Left renal pelvis (tissue), 4 donors: Measurements from ENCODE around the gene CGB1. TPM values are rescaled to one million over a fixed set of nuclear protein-coding genes. Genes with fewer than 3 reads are reported as not detected.
"Not testable (repeated sequence)": the region's sequence is repeated elsewhere in the genome, so short reads cannot be mapped to it uniquely, and the experiment has no call there.

Experiments
- DNase-seq, 4 donors: peaks; one replicate each; pipeline ENCODE4 v3.0.0-alpha.2; 2013; ENCODE audit warnings: low read depth in 4 of 4, low spot score in 3 of 4
- polyA plus RNA-seq, 4 donors: library from polyadenylated mRNA; unstranded; fragments of 120-200 nt; gene quantifications; one replicate each; pipeline ENCODE4 v1.2.1, GENCODE V29; 2013; ENCODE audit not compliant: insufficient read length in 4 of 4

The CGB1 gene
- polyA plus RNA-seq, 4 donors, result not detected

DNA sequence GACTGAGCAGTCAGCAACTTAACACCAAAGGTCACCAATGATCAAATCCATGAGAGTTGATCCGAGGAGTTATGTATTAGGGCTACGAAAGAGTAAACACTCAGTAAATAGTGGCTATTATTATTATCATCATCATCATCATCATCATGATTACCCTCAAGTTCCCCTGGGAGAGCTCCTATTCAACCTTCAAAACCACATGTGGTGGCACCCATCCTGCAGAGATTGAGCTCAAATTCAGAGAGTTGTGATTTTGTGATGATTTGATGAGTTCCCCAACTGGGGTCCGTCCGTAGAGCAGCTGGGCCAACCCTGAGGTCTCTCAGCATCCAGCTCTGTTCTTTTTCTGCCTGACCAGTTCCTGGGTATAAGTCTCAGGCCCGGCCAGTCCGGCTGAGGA, 11.6 kb downstream of the CGB1 start:
- not testable (repeated sequence) for DNase-seq

DNA sequence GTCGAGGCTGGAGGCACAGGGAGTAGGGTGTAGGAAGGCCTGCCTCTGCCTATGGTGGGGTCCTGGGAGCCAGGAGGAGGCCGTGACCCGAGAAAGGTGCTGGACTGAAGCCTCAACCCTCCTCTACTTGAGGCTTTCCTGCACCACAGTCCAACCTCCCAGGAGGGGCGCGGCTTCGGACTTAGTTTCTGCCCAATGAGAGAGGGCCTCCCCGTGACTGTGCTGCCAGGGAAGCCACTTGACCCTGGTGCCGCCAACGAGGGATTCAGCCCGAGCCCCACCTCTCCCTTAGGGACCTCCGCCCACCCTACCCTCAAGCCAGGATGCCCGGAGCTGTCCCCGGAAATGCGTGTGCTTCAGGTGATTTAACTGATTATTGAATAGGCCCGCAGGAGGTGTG, 12.5 kb downstream of the CGB1 start, which contains the start of gene CGB3:
TSS of gene CGB3 (minus strand) at position 101 of the 400 bp plus-strand sequence. CDS start 362 bp downstream, outside the sequence.
- not testable (repeated sequence) for DNase-seq

DNA sequence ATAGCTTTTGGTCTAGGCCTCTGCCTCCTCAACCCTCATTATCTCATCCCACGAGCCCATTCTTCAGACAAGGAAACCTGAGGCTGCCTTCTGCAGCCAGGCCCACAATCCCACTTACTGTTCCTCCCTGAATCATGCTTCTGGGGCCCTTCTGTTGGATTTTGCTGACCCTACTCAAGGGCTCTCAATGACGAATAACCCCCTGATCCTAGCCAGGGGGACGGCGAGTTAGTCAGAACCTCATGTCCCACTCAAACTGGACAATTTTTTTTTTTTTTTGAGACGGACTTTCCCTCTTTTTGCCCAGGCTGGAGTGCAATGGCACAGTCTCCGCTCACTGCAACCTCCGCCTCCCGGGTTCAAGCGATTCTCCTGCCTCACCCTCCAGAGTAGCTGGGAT, 14.6 kb downstream of the CGB1 start:
- DNase-seq, result no peak

DNA sequence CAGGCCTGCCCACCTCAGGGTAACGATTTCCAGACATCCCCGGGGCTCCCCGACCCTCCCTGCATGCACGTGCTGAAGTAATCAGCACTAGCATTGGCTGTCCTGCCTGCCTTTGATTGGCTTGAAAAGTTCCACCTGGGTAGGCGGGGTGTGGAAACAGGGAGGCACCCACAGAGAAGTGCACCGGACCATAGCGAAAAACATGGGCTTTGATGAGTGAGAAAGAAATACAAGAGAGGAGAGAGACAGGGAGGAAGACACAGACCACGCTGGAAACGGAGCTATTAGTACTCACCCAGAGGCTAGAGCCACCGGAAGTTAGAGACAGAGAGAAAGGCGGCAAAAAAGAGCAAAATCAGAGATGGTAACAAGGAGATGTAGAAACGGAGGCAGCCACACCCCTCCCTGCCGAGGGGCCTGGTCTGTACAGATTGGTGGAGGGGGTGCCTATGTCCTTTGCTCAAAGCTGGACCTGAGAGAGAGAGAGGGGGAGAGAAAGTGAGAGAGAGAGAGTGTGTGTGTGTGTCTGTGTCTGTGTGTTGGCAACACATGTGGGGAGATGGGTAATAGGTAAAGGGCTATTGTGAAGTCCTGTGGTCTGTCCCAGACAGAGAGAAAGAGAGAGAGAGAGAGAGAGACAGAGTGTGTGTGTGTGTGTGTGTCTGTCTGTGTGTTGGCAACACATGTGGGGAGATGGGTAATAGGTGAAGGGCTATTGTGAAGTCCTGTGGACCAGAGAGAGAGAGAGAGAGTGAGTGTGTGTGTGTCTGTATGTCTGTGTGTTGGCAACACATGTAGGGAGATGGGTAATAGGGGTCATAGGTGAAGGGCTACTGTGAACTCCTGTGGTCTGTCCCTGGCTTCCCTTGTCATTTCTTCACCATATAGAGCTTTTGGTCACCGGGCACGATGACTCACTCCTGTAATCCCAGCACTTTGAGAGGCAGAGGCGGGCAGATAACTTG, 15.5 kb downstream of the CGB1 start:
- DNase-seq, result no peak

DNA sequence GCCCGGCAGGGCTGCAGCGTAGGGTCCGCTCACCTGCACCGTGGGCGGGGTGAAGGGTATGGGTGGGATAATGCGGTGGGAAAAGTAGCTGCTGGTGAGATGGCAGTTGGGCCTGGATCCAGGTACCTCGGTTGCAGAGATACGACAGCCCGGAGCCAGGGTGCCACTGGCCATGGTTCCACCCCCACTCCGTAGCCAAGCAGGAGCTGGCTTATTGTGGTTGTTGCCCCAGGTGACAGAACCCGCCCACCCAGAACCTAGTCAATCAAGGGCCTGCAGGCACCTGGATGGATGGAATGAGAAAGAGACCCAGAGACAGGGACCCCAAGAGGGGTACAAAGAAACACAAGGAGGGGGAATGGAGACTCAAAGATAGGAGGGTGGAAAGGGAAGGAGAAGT, 16.4 kb downstream of the CGB1 start:
- DNase-seq, result no peak

DNA sequence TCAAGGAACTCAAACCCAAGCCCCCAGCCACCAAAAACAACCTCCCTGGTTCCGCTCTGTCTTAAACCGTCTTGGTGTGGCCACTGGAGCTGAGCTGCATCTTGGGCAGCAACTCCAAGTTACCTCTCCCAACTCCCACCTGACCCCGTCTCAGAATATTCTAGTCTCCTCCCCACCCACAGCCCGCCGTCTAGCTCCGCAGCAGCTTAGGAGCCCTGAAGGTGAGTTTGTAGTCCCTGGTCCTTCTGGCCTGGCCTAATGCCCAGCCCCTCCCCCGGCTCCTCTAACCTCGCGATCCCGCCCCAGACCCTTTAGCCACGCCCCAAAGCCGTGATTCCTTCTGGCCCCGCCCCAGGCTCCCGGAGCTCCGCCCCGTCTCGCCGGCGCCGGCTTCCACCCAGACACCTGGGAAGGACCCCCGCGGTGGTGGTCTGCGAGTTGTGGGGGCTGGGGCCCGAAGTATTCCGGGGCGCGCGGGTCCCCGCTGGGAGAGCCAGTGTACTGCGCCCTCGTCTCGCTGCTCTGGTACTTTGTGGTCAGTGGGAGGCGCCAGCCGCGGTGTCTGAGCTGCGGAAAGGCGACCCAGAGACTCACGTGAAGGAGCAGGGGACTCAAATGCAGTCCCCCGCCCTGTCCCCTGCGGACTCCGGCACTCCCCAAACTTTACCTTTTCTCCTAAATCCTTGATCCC, 17.3 kb downstream of the CGB1 start:
- no peak for DNase-seq

DNA sequence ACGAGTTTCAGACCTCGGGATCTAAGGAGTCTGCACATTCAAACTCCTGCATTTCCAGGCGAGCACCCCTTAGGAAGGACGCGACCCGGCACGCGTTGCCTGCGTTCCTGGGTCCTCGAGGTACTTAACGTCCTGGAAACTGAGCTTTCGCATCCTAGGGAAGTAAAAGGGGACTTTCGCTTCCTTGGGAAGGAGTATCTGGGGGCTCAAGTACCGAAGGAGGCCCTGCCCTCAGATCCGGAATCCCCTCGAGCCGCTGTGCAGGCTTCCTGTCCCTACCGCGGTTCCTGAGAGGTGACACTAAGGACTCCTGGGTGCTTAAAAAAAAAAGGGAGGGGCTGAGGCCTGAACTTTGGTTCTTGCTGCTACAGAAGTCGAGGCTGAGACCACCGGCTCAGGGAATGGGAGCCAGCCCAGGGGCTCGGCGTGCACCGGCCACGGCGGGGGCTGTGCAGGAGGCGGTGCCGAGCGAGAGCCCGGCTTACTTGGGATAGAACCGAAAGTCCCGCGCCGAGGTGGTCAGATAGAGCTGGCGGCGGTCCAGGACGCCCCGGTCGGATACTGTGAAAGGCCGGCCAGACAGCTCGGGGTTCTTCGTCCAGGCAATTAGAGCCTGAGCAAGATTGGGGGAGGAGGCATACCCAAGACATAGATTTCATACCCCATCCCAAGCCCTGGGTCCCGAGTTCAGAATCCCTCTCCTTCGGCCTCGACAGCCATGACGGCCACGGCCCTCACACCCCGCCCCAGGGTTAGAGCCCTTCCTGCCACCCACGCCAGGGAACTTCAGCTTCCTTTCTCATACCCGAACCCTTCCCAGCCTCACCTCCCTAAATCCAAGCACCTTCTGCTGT, 18.1 kb downstream of the CGB1 start:
- DNase-seq, result not testable (repeated sequence)

DNA sequence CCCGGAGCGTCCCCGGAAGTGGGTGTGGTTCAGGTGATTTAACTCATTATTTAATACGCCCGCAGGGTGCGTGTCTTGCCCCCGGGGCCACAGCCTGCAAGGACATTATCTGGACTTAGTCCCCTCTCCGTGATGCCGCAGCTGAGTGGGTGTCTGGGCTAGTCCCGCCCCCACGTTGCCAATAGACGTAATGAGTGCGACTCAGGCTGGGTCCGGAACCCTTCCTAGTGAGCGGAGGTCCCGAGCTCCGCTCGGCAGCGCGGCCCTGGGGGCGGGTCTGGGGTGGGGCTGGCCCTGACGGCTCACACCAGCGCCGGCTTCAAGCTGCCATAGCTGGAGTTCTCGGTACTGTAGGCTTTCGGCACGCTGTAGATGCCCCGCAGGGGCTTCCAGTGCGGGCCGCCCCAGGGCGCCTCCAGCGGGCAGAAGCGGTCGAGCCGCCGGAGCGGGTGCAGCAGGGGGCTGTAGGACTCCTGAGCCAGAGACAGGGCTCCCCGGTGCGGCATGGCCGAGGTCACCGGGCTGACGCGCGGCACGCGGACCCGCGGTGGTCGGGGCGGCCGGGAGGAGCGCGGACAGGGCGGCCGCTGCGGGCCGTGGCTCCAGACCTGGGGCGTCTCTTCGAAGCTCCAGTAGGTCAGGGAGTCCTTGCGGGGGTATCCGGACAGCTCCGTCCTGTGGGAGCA, 18.9 kb downstream of the CGB1 start:
- DNase-seq, result no peak

DNA sequence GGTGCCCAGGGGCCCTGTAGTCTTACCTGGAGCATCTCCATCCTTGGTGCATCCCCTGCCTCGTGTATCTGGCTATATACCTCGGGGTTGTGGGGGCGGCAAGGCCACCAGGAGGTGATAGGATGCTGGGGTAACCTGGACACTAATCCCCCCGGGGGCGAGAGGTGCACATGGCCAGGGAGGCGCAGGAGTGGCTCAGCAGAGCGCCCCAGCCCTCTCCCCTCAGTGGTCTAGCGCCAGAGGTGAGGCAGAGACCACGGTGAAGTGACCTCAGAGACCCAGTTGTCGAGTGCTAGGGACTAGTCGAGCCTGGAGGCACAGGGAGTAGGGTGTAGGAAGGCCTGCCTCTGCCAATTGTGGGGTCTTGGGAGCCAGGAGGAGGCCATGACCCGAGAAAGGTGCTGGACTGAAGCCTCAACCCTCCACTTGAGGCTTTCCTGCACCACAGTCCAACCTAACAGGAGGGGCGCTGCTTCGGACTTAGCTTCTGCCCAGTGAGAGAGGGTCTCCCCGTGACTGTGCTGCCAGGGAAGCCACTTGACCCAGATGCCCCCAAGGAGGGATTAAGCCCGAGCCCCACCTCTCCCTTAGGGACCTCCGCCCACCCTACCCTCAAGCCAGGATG, 19.5 kb downstream of the CGB1 start, which contains the start of gene LHB:
TSS of gene LHB (minus strand) at position 51 of the 625 bp plus-strand sequence. CDS start at position 41, 10 bp downstream.
- no peak for DNase-seq

DNA sequence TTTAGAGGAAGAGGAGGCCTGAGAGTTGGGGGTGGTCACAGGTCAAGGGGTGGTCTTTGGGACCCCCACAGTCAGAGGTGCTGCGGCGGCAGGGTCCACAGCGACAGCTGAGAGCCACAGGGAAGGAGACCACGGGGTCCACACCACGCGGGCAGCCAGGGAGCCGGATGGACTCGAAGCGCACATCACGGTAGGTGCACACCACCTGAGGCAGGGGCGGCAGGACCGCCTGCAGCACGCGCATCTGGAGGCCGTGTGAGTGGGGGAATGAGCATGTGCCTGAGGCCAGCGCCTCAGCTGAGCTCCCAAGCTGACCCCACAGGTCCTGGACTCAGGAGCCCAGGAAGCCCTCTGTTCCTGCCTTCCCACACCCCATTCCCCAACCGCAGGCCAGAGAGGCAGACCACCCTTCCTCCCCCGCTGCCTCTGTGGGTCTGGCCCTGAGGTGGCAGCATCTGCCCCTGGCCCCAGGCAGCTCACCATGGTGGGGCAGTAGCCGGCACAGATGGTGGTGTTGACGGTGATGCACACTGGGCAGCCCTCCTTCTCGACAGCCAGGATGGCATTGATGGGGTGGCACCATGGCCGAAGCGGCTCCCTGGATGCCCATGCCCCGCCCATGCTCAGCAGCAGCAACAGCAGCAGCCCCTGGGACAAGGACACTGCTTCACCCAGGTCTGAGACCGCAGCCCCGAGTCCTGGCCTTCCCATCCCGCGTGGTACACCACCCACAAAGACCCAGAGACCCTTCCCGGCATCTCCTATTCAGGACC, 20.4 kb downstream of the CGB1 start:
- DNase-seq, result no peak

DNA sequence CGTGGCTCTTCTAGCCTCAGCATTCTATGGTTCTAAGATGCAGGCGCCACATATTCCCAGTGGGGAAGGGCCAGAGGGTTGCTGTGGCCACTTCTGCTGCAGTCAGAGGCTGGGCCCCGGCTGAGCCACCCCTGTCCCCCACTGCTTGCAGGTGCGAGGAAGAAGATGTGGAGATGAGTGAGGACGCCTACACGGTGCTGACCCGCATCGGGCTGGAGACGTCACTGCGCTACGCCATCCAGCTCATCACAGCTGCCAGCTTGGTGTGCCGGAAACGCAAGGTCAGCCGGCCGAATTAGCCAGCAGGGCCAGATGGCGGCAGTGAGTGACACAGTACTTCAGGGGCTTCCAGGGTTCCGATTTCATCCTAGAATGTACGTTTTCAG, 21.8 kb downstream of the CGB1 start:
- no peak for DNase-seq

DNA sequence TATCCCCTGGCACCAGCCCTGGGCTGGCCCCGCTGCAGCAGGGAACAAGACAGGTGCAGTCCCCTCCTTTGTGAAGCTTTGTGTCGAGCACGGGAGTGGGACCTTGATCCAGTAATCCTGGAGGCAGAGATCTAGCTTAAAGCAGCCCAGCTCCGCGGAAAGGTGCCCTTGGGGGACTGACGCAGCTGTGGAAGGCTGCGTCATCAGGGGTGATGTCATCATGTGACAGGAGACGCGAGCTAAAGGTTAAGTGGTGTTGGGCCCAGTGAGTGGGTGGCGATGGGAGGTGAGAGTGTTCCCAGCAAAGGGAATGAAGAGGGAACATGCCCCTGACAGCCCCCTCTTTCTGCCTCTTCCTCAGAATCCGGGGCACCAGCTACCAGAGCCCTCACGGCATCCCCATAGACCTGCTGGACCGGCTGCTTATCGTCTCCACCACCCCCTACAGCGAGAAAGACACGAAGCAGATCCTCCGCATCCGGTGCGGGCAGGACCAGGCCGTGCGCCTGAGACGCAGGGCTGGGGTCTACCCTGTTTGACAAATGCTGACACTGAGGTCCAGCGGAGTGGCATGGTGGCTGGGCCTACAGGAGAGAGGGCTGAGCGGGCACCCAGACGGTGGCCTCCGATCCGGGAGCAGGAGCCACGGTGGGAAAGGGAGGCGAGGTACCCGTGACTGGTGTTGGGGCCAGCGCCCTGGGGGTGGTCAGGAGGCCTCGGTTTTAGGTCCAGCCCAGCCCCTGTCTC, 22.4 kb downstream of the CGB1 start:
- no peak for DNase-seq

DNA sequence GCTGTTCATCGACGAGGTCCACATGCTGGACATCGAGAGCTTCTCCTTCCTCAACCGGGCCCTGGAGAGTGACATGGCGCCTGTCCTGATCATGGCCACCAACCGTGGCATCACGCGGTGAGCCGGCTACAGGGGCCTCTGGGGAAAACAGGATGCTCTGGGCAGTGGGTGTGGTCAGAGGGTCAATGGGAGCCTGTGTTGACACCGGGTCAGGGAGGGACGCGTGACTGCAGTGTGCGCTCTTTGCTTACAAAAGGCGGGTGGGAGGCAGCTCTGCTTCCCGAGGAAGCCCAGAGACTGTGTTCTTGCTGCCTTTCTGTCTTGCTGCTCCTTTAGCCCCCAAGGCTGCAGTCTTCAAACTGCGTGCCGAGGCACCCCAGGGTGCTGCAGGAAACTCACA, 25.5 kb downstream of the CGB1 start:
- DNase-seq, result no peak

DNA sequence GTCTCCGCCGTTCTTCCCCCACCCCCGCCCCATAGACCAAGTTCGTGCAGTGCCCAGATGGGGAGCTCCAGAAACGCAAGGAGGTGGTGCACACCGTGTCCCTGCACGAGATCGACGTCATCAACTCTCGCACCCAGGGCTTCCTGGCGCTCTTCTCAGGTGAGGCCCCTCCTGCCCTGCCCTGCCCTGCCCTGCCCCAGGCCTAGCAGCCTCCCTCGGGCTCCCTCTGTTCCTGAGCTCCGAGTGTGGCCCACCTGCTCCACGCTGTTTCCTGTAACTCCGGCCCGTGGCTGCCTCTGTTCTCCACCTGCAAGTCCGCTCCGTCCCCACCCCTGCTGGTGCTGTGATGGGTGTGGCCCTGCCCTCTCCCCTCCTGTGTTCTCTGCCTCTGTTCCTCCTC, 26.2 kb downstream of the CGB1 start:
- DNase-seq, result no peak

DNA sequence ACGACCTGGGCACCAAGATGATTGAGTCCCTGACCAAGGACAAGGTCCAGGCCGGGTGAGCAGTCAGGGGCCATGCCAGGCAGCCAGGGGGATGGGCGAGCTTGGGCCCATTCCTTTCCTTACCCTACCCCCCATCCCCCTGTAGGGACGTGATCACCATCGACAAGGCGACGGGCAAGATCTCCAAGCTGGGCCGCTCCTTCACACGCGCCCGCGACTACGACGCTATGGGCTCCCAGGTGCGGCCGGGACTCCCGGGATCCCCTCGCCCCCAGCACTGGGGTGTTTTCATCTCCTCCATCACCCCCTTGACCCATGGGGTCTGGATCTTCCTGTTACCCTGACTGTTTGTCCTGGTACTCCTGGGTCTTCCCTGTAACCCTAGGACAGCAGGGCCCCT, 26.9 kb downstream of the CGB1 start:
- no peak for DNase-seq

DNA sequence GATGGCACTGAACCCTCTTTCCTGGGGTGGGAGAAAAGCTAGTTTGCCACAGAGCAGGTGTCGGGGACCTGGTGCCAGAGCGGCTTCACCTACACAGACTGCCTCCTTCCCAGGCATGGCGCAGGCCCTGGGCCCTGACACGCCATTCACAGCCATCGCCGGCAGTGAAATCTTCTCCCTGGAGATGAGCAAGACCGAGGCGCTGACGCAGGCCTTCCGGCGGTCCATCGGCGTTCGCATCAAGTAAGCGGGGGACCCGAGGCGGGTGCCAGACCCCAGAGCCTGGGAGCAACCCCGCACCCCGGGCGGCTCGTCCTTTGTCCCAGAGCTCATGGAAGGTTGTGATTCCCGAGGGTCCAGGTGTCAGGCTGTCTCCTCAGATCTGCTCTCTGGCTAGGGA, 29.8 kb downstream of the CGB1 start:
- no peak for DNase-seq

DNA sequence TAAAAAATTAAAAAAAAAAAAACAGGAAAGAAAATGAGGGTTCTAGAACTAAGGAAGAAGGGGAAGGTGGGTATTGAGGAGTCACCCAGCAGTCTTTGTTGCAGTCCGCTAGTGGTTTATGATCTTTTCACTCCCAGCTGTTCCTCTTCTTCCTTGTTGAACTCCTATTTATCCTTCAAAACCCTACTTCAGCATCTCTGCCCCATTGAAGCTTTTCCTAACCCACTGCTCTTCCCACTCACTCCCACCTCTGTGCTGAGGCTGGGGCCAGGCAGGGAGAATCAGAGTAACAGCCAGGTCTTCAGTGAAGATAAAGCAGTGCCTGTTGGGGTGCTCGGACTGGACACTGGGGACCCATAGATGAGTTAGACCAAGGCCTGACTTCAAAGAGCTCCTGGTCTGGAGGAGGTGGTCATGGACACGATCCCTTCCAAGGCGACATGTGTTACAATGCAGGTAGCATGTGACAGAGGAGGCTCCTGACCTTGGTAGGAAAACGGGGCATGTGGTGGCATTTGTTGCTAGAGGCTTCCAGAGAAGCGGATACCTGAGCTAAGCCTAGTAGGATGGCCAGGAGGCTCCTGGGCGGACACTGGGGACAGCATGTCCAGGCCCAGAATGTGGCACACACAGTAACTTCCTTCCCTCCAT, 31.6 kb downstream of the CGB1 start:
- no peak for DNase-seq

DNA sequence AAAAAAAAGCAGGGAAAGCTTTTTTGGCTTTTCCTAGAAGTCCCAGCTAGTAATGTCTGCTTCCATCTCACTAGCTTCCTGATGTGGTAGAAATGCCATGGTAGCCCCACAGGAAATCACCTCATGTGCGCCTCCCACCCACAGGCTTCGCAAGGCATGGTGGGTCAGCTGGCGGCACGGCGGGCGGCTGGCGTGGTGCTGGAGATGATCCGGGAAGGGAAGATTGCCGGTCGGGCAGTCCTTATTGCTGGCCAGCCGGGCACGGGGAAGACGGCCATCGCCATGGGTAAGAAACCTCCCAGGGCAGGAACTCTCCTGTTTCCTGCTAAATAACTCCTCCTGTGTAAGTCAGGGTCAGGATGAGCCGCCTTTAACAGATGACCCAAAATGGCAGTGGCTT, 32.6 kb downstream of the CGB1 start:
- DNase-seq, result no peak
